HFFc6 (cell line): ENCODE measurements around the gene FAM83D. TPM values are rescaled to one million over a fixed set of nuclear protein-coding genes. Genes with fewer than 3 reads are reported as not detected.

Experiments
- DNase-seq: peaks from one replicate; pipeline ENCODE4 v3.0.0-alpha.2; 2018
- H3K27ac Mint-ChIP-seq: 2 replicates; pipeline ENCODE4 v1.8.0; 2020; ENCODE audit warnings: mild to moderate bottlenecking, mixed read lengths
- H3K27me3 Mint-ChIP-seq: 2 replicates; pipeline ENCODE4 v1.8.0; 2021; ENCODE audit warnings: mild to moderate bottlenecking, moderate library complexity, mixed read lengths; ENCODE audit not compliant: insufficient read depth
- H3K36me3 Mint-ChIP-seq: 2 replicates; pipeline ENCODE4 v1.8.0; 2021; ENCODE audit warnings: low read depth, mixed read lengths
- H3K4me1 Mint-ChIP-seq: 2 replicates; pipeline ENCODE4 v1.8.0; 2020; ENCODE audit warnings: low read depth, mixed read lengths
- H3K4me3 Mint-ChIP-seq: 2 replicates; pipeline ENCODE4 v1.8.0; 2020; ENCODE audit warnings: mild to moderate bottlenecking, moderate library complexity, mixed read lengths
- H3K9me3 Mint-ChIP-seq: 2 replicates; pipeline ENCODE4 v1.8.0; 2020; ENCODE audit warnings: mild to moderate bottlenecking, mixed read lengths
- CTCF ChIP-seq: fragments of 200-600 bp; sonication (generic); IDR thresholded peaks from 2 replicates; pipeline ENCODE4 v1.5.0; 2021; ENCODE audit warnings: antibody characterized with exemption, mild to moderate bottlenecking
- total RNA-seq, 6 experiments: library from RNA; stranded (reverse); fragmentation: NEBNext Ultra II Directional; extraction: Animal tissue kit (Norgen Biotek cat#: 25700); gene quantifications; 2 replicates in 1 of 6; 3 replicates in 5 of 6; pipeline ENCODE4 v1.2.3, GENCODE V29; 2021

Gene FAM83D
- total RNA-seq, 6 experiments from 2014 or later = 14.2 to 31.5 (median 29.2) TPM

GRCh38 chr20:38961530-38962043 is 35.4 kb downstream of the FAM83D start:
- Mint-ChIP-seq H3K27me3 (no peaks in the 10 kb centered on the region; the same call in 1 of the 2 replicates), H3K9me3 (no peaks in the 10 kb centered on the region), H3K4me1 (peaks cover 32% of the 10 kb centered on the region), H3K27ac (peak overlapping the region; percentile 94), H3K4me3 (peak overlapping the region; percentile 98), H3K36me3 (peaks cover 16% of the 10 kb centered on the region)
- no peak for DNase-seq
- no peak for TF ChIP-seq CTCF

GRCh38 chr20:38962044-38962927 is 36.1 kb downstream of the FAM83D start, which contains the start of gene DHX35:
TSS of gene DHX35 (plus strand) at chr20:38962344. CDS start at chr20:38962368, 24 bp downstream.
- no peaks in the 10 kb centered on the region; the same call in 1 of the 2 replicates for H3K27me3 Mint-ChIP-seq
- peak; percentile 93 for DNase-seq
- H3K4me1 Mint-ChIP-seq = peaks cover 32% of the 10 kb centered on the region
- peak within 1 kb of the TSS; percentile 94 for H3K27ac Mint-ChIP-seq
- TF ChIP-seq CTCF = peak; percentile 53; the same call in 1 of the 2 replicates
- peak within 1 kb of the TSS; percentile 98 for H3K4me3 Mint-ChIP-seq
- H3K9me3 Mint-ChIP-seq = no peaks in the 10 kb centered on the region
- peaks cover 16% of the 10 kb centered on the region for H3K36me3 Mint-ChIP-seq

- Mint-ChIP-seq H3K27ac (peak overlapping the region; percentile 94), H3K36me3 (peaks cover 16% of the 10 kb centered on the region), H3K9me3 (no peaks in the 10 kb centered on the region), H3K4me1 (peaks cover 37% of the 10 kb centered on the region), H3K4me3 (peak overlapping the region; percentile 98), H3K27me3 (no peaks in the 10 kb centered on the region; the same call in 1 of the 2 replicates)
- no peak; the same call in 1 of the 2 replicates for TF ChIP-seq CTCF
- DNase-seq = no peak
These were observed 36.7 kb downstream of the FAM83D start for GRCh38 chr20:38962928-38963401.

- Mint-ChIP-seq H3K27ac (peak overlapping the region; percentile 45; the same call in 1 of the 2 replicates), H3K4me3 (no peak overlapping the region; the same call in 1 of the 2 replicates), H3K36me3 (peaks cover 16% of the 10 kb centered on the region), H3K9me3 (no peaks in the 10 kb centered on the region), H3K4me1 (peaks cover 39% of the 10 kb centered on the region), H3K27me3 (no peaks in the 10 kb centered on the region; the same call in 1 of the 2 replicates)
- DNase-seq = no peak
- TF ChIP-seq CTCF = no peak
These were observed 37.5 kb downstream of the FAM83D start for GRCh38 chr20:38963745-38964144.

- Mint-ChIP-seq H3K36me3 (peaks cover 19% of the 10 kb centered on the region), H3K4me1 (peaks cover 54% of the 10 kb centered on the region), H3K9me3 (no peaks in the 10 kb centered on the region), H3K27me3 (no peaks in the 10 kb centered on the region; the same call in 1 of the 2 replicates), H3K27ac (no peak overlapping the region), H3K4me3 (no peak overlapping the region)
- no peak for TF ChIP-seq CTCF
- no peak for DNase-seq
These were observed 39.0 kb downstream of the FAM83D start for GRCh38 chr20:38965264-38965663.
